ENCODE results near the gene DUSP8. TPM values are rescaled to one million over a fixed set of nuclear protein-coding genes. Genes with fewer than 3 reads are reported as not detected.

The DUSP8 gene
- total and polyA plus RNA-seq, 7 donors = 0.66 to 12.7 (median 4.4) TPM

DNA sequence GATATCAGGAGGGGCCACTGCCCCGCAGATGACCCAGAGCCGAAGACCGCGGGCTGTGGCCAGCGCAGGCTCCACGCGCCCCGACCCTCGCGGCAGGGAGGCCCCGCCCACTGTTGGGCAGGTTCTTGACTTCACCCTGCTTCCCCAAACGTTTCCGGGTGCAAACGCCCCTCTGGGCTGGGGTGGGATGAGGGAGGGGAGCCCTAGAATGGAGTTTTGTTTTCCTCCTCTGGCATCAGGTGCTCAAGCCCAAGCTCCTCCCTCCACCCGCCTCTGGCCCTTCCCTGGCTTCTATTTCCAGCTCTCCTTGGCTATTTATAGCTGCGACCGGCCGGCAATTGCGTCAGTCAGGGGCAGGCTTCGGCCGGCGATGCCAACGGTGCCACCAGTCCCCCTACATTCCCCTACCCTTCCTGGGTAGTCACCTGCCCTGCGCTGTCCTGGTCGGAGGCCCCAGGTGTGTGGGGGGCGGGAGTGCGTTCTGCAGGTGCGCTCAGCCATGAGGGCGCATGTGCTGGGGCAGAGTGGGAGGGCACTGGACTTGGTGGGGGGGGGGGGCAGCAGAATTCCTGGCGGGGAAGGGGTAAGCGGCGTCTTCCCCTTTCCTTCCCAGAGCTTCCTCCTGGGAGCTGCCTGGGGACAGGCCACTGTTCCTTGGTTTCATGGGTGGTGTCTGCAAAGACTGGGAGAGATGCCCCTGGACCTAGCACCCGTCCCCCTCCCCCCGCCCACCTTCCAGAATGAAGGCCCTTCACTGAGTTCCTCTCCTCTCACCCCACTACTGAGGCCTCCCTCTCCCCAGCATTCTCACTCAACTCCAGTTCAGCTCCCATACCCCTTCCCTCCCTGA, 23.6 kb downstream of the DUSP8 start:
- peaks cover 7 to 29% (median 23%) of the 10 kb centered on the region in 3 donors for H3K27me3 ChIP-seq

DNA sequence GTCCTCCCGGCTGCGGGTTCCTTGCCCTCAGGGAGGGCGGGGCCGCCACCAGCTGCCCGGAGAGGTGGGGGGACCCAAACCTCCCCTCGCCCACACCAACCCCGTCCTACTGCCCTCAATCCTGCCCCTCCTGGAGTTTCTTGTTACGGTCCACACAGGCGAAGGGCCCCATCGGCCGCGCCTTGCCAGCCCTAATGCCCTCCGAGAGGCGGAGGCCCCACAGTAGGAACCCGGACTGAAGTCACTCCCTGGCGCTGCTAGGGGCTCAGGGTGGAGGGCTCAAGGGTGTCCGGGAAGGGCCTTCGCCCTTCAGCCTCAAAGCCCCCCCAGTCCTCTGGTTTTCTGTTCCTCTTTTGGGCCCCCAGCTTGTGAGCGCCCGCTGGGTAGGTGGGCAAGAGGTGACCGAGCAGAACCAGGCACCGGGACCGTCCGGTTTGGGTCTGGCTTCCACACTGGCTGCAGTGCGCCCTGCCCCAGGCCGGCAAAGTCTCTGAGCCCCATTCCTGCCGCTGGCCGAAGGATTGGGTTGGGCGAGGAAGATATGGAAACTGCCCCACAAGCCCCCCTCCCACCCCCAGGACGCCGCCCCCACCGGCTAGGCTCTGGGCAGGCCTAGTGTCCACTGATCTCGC, 24.5 kb downstream of the DUSP8 start:
- peak overlapping the region in 3 of 4 donors; percentile 39 to 51 (median 42) for H3K4me3 ChIP-seq
- no peaks in the 10 kb centered on the region for H3K36me3 ChIP-seq
- intact Hi-C loops (cut with DNase I) = loop anchor here (2.0 kb wide), 1 partner anchor 81 kb away; the partner anchor contains the start of gene KRTAP5-5
- DNase-seq = no peak
- peaks cover 7 to 29% (median 23%) of the 10 kb centered on the region in 3 donors for H3K27me3 ChIP-seq
- peaks cover 0 to 35% (median 29%) of the 10 kb centered on the region in 4 donors for H3K4me1 ChIP-seq
- TF ChIP-seq, protein P1, sequence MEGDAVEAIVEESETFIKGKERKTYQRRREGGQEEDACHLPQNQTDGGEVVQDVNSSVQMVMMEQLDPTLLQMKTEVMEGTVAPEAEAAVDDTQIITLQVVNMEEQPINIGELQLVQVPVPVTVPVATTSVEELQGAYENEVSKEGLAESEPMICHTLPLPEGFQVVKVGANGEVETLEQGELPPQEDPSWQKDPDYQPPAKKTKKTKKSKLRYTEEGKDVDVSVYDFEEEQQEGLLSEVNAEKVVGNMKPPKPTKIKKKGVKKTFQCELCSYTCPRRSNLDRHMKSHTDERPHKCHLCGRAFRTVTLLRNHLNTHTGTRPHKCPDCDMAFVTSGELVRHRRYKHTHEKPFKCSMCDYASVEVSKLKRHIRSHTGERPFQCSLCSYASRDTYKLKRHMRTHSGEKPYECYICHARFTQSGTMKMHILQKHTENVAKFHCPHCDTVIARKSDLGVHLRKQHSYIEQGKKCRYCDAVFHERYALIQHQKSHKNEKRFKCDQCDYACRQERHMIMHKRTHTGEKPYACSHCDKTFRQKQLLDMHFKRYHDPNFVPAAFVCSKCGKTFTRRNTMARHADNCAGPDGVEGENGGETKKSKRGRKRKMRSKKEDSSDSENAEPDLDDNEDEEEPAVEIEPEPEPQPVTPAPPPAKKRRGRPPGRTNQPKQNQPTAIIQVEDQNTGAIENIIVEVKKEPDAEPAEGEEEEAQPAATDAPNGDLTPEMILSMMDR (IDR thresholded peaks at IDR 0.05) = no peak
- TF ChIP-seq EP300 (IDR thresholded peaks at IDR 0.05) (no peak), POLR2AphosphoS5 (IDR thresholded peaks at IDR 0.05) (no peak), POLR2A (IDR thresholded peaks at IDR 0.05) (no peak)
- H3K9me3 ChIP-seq = no peaks in the 10 kb centered on the region
- WGBS, 2 donors = 4 to 10% methylated on average over 33 of the region's 33 CpGs
- peak overlapping the region; percentile 54 to 79 (median 73) for H3K27ac ChIP-seq

More for the DNA sequence above, 23.6 kb downstream of the DUSP8 start:
- 7 to 12% methylated on average over 34 of the region's 34 CpGs for WGBS, 2 donors
- peak; percentile 94 for DNase-seq
- no peaks in the 10 kb centered on the region for H3K9me3 ChIP-seq
- peaks cover 0 to 41% (median 34%) of the 10 kb centered on the region in 4 donors for H3K4me1 ChIP-seq
- intact Hi-C loops (cut with DNase I) = no loop called here
- H3K27ac ChIP-seq = peak overlapping the region; percentile 54 to 79 (median 73)
- H3K36me3 ChIP-seq = no peaks in the 10 kb centered on the region
- peak overlapping the region in 3 of 4 donors; percentile 20 to 36 (median 33) for H3K4me3 ChIP-seq
- TF ChIP-seq EP300 (IDR thresholded peaks at IDR 0.05) (peak in 3 of 4 donors; percentile 29 to 91 (median 62)), POLR2AphosphoS5 (IDR thresholded peaks at IDR 0.05) (peak; percentile 60 to 87 (median 68)), POLR2A (IDR thresholded peaks at IDR 0.05) (peak in 1 of 2 donors; percentile 53)
- TF ChIP-seq, protein P1 (IDR thresholded peaks at IDR 0.05) = no peak

DNA sequence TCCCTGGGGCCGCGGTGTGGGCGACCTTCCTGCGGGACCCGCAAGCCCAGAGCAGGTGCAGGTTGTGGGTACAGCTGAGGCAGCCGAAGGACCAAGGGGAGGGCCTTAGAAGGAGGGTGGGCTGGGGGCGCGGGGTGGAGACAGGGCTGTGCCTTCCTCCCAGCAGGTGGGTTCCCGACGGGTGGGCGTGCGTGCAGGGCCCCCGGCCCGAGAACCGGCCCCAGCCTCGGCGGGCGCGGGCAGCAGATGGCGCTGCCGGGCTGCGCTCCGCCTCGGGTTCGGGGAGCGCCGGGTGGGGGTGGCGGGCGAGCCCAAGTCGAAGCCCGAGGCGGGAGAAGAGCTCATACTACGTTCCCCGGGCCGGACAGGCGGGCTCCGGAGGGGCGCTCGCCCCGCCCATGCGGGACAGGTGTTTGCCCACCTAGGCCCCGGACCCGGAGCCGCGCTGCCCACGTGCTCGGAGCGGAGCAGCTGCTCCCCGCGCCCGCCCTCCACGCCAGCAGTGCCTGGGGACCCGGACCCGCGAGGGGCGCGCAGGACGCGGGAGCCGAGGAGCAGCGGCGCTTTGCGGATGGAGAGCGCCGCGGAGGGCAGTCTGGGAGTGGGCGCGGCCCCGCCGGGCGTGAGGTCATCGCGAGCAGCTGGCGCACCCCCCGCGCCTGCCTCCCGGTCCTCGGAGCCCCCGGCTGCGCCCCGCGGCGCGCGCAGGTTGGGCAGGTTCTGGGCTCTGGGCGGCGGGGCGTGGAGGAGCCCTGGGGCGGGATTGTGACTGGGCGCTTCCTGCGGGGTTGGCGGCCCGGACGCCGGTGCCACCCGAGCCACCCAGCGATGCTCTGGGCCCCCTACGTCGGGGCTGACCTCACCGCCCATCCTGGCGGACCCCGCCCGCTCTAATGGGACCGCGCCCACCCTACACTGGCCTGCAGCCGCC, 25.3 kb downstream of the DUSP8 start:
- Histone ChIP-seq H3K27me3 (peaks cover 7 to 29% (median 23%) of the 10 kb centered on the region in 3 donors), H3K4me3 (peak overlapping the region in 3 of 4 donors; percentile 39 to 51 (median 42)), H3K27ac (peak overlapping the region in 3 of 4 donors; percentile 54 to 79 (median 72)), H3K4me1 (peaks cover 0 to 31% (median 27%) of the 10 kb centered on the region in 4 donors), H3K36me3 (no peaks in the 10 kb centered on the region), H3K9me3 (no peaks in the 10 kb centered on the region)
- intact Hi-C loops (cut with DNase I) = loop anchor here (1.0 to 2.0 kb wide), 2 partner anchors 28 to 82 kb away; partner anchors contain the start of gene KRTAP5-5
- TF ChIP-seq POLR2AphosphoS5 (IDR thresholded peaks at IDR 0.05) (no peak), EP300 (IDR thresholded peaks at IDR 0.05) (no peak), POLR2A (IDR thresholded peaks at IDR 0.05) (no peak)
- TF ChIP-seq, protein P1 (IDR thresholded peaks at IDR 0.05) = peak; percentile 50 to 87 (median 61)
- DNase-seq = no peak
- WGBS, 2 donors = 1% methylated on average over 106 of the region's 106 CpGs

DNA sequence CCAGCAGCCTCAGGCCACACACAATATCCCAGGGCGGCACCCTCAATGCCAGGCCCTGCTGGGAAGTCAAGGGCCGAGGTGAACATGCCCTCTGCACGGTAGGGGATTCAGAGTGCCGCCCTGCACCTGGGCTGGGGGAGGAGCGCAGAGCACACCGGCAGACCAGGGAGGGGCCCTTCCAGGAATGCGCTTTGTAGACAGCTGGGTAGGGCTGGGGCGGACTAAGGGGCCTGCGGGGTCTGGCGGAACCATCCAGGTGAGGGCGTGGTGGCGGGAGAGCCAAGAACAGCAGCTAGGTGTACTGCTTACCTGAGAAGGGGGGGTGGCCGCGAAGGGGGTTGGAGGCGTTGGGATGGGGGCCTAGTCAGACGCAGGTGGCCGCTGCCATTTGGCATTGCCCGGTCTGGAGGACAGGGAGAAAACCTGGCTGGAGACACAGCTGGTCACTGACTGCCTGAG, 26.0 kb downstream of the DUSP8 start:
- Histone ChIP-seq H3K36me3 (no peaks in the 10 kb centered on the region), H3K4me1 (peaks cover 0 to 31% (median 27%) of the 10 kb centered on the region in 4 donors), H3K9me3 (no peaks in the 10 kb centered on the region), H3K27ac (no peak overlapping the region), H3K4me3 (no peak overlapping the region), H3K27me3 (peaks cover 7 to 29% (median 23%) of the 10 kb centered on the region in 3 donors)
- intact Hi-C loops (cut with DNase I) = loop anchor here (1.0 to 2.0 kb wide), 2 partner anchors 28 to 83 kb away; partner anchors contain the start of gene KRTAP5-5
- no peak for DNase-seq
- TF ChIP-seq EP300 (IDR thresholded peaks at IDR 0.05) (no peak), POLR2A (IDR thresholded peaks at IDR 0.05) (no peak), POLR2AphosphoS5 (IDR thresholded peaks at IDR 0.05) (no peak)
- TF ChIP-seq, protein P1 (IDR thresholded peaks at IDR 0.05) = no peak
- 5 to 14% methylated on average over 18 of the region's 18 CpGs for WGBS, 2 donors

Measured in sigmoid colon (tissue), 7 donors.